Peyer's patch (tissue), 4 donors: ENCODE results near the gene CTNNA2. TPM values are rescaled to one million over a fixed set of nuclear protein-coding genes. Genes with fewer than 3 reads are reported as not detected.
"Not testable (repeated sequence)": the region's sequence is repeated elsewhere in the genome, so short reads cannot be mapped to it uniquely, and the experiment has no call there.

Source experiments
- DNase-seq, 3 donors: peaks; one replicate each; pipeline ENCODE4 v3.0.0-alpha.2; 2017 to 2019
- H3K27ac ChIP-seq, 4 donors: fragments of 200-600 bp; sonication (generic); one replicate each; pipeline ENCODE4 v1.5.1; 2016 to 2019
- H3K27me3 ChIP-seq, 2 donors: fragments of 200-600 bp; sonication (generic); one replicate each; pipeline ENCODE4 v1.5.1; 2019
- H3K36me3 ChIP-seq, 3 donors: fragments of 200-600 bp; sonication (generic); one replicate each; pipeline ENCODE4 v1.5.1; 2016 to 2019
- H3K4me1 ChIP-seq, 4 donors: fragments of 200-600 bp; sonication (generic); one replicate each; pipeline ENCODE4 v1.5.1; 2016 to 2019
- H3K4me3 ChIP-seq, 4 donors: fragments of 200-600 bp; sonication (generic); 1 replicate in 3 of 4; 2 replicates in 1 of 4; pipeline ENCODE4 v1.5.1; 2016 to 2019; ENCODE audit warnings: mild to moderate bottlenecking in 1 of 4
- H3K9me3 ChIP-seq, 4 donors: fragments of 200-600 bp; sonication (generic); one replicate each; pipeline ENCODE4 v1.5.1; 2016 to 2019; ENCODE audit warnings: mild to moderate bottlenecking in 1 of 4
- POLR2A ChIP-seq, 2 donors: fragments of 450-650 bp; IDR thresholded peaks; one replicate each; pipeline ENCODE4 v1.5.1; 2017; ENCODE audit warnings: antibody characterized with exemption in 2 of 2, mild to moderate bottlenecking in 2 of 2, moderate library complexity in 2 of 2
- total RNA-seq, 4 donors: library from RNA; depleted of rRNA; stranded (reverse); fragments of >200 nt; gene quantifications; one replicate each; pipeline ENCODE4 v1.1.0, GENCODE V29; 2016
- TF ChIP-seq, protein P1 (sequence below), 6 experiments: fragments of 450-650 bp in 4 of 6; fragments of 200-600 bp in 2 of 6; sonication (generic) in 1 of 6; IDR thresholded peaks; one replicate each; pipeline ENCODE4 v1.5.1; 2017 to 2019; ENCODE audit warnings: antibody characterized with exemption in 6 of 6, mild to moderate bottlenecking in 3 of 6, moderate library complexity in 1 of 6

The CTNNA2 gene
- total RNA-seq, 4 donors from 2014 or later, result 0.67 to 5.3 (median 0.88) TPM; not detected in 1

DNA sequence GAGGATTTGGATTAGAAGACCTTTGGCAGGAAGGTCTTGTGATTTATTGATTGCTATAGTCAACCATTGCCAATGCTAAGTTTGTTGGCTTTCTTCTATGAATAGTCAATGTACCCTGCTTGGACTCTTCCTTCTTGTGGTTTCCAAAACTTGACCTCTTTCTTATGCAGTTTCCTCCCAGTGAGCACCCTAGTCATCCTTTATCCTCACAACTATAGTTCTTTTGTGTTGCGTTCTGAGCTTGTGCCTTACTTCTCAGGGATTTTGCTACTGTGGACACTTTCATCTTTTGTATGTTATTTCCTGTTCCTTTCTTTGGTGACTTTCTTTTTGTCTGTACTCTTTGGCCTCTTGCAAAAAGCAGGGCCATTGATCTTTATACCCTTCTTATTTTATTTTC is 623.5 kb downstream of the CTNNA2 start:
- Histone ChIP-seq H3K4me1 (peaks cover 0 to 6% (median 3%) of the 10 kb centered on the region in 4 donors), H3K4me3 (no peak overlapping the region), H3K27ac (no peak overlapping the region), H3K9me3 (no peaks in the 10 kb centered on the region), H3K36me3 (no peaks in the 10 kb centered on the region), H3K27me3 (no peaks in the 10 kb centered on the region)
- TF ChIP-seq, protein P1, sequence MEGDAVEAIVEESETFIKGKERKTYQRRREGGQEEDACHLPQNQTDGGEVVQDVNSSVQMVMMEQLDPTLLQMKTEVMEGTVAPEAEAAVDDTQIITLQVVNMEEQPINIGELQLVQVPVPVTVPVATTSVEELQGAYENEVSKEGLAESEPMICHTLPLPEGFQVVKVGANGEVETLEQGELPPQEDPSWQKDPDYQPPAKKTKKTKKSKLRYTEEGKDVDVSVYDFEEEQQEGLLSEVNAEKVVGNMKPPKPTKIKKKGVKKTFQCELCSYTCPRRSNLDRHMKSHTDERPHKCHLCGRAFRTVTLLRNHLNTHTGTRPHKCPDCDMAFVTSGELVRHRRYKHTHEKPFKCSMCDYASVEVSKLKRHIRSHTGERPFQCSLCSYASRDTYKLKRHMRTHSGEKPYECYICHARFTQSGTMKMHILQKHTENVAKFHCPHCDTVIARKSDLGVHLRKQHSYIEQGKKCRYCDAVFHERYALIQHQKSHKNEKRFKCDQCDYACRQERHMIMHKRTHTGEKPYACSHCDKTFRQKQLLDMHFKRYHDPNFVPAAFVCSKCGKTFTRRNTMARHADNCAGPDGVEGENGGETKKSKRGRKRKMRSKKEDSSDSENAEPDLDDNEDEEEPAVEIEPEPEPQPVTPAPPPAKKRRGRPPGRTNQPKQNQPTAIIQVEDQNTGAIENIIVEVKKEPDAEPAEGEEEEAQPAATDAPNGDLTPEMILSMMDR (IDR thresholded peaks at IDR 0.05), result no peak
- no peak for TF ChIP-seq POLR2A (IDR thresholded peaks at IDR 0.05)
- no peak for DNase-seq

DNA sequence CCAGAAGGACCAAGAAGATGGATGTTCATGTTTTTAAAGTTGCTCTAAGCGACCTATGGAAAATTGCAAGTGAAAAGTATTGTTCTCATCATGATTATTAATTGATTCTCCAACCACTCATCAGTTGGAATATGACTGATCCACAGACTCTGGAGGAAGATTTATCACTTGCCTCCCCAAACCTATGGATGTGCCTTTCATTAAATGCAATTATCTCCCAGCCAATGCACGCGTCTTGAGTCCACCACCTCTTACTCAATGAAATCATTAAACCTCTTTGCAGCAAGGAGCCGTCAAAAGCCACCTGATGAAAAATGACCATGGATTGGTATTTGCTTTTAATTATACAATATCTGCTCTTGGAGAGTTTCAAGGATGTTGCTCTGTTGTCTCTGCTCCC is 626.1 kb downstream of the CTNNA2 start:
- Histone ChIP-seq H3K9me3 (no peaks in the 10 kb centered on the region), H3K4me1 (peaks cover 0 to 4% (median 0%) of the 10 kb centered on the region in 4 donors), H3K36me3 (no peaks in the 10 kb centered on the region), H3K27ac (no peak overlapping the region), H3K4me3 (no peak overlapping the region), H3K27me3 (no peaks in the 10 kb centered on the region)
- DNase-seq, result no peak
- TF ChIP-seq, protein P1 (IDR thresholded peaks at IDR 0.05), result no peak
- no peak for TF ChIP-seq POLR2A (IDR thresholded peaks at IDR 0.05)

DNA sequence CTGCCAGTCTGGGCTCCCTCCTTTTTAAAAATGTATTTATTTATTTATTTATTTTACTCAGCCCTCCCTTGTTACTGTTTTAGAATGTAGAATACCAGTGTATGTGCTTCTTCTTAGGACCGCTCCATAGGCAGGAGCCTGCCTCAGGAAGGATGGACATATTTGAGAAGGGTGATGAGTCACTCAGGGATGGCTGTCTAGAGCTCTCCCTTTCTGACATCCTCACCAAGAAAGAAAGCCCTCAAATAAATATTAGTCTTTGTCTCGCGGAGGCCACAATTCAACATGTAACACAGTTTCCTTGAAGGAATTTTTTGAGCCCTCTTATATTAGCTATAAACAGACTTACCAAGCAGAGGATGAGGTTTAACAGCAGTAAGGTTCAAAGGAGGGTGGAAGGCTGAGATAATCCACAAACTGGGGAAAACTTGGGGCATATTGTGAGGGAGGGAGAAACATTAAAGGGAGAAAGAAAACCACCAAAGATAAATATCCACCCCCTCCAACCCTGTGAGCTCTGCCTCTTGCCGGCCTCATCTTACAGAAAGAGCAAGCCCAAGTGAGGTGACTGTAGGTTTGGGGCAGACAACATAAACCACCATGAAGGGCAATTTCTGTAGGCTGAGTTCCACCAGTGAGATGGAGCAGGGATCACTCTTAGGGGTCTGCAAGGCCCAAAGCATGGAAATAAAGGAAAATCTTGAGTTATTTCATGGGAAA is 628.3 kb downstream of the CTNNA2 start:
- no peak for TF ChIP-seq POLR2A (IDR thresholded peaks at IDR 0.05)
- TF ChIP-seq, protein P1 (IDR thresholded peaks at IDR 0.05), result no peak
- no peaks in the 10 kb centered on the region for H3K9me3 ChIP-seq
- DNase-seq, result no peak
- H3K27me3 ChIP-seq, result no peaks in the 10 kb centered on the region
- peaks cover 0 to 5% (median 2%) of the 10 kb centered on the region in 4 donors for H3K4me1 ChIP-seq
- H3K4me3 ChIP-seq, result no peak overlapping the region
- H3K36me3 ChIP-seq, result no peaks in the 10 kb centered on the region
- H3K27ac ChIP-seq, result no peak overlapping the region

DNA sequence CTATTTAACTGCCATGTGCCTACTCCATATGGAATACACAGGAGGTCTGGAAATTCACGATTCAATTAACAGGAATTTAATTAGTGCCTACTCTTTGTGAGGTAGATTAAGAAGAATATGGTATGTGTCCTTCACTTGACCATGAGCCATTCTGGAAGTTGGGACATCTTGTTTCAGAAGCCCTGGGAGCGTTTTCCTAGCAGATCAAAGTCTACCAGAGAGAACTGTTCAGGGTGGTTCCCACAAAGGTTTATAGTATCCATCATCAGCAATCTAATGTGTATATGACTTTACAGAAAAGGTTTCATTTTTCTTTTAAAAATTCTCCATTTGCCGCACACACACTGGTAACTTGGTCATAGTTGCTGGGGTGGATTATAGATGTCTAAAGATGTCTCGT is 632.6 kb downstream of the CTNNA2 start:
- Histone ChIP-seq H3K4me1 (peaks cover 0 to 5% (median 0%) of the 10 kb centered on the region in 4 donors), H3K9me3 (no peaks in the 10 kb centered on the region), H3K4me3 (no peak overlapping the region), H3K27me3 (no peaks in the 10 kb centered on the region), H3K27ac (no peak overlapping the region), H3K36me3 (no peaks in the 10 kb centered on the region)
- DNase-seq, result no peak
- TF ChIP-seq POLR2A (IDR thresholded peaks at IDR 0.05), result no peak
- TF ChIP-seq, protein P1 (IDR thresholded peaks at IDR 0.05), result no peak

DNA sequence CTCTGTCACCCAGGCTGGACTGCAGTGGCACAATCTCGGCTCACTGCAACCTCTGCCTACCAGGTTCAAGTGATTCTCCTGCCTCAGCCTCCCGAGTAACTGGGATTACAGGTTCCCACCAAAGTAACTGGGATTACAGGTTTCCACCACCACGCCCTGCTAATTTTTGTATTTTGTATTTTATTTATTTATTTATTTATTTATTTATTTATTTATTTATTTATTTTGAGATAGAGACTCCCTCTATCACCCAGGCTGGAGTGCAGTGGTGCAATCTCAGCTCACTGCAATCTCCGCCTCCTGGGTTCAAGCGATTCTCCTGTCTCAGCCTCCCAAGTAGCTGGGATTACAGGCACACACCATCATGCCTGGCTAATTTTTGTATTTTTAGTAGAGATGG is 633.9 kb downstream of the CTNNA2 start:
- H3K4me1 ChIP-seq, DNase-seq, H3K36me3 ChIP-seq: not testable (repeated sequence)

DNA sequence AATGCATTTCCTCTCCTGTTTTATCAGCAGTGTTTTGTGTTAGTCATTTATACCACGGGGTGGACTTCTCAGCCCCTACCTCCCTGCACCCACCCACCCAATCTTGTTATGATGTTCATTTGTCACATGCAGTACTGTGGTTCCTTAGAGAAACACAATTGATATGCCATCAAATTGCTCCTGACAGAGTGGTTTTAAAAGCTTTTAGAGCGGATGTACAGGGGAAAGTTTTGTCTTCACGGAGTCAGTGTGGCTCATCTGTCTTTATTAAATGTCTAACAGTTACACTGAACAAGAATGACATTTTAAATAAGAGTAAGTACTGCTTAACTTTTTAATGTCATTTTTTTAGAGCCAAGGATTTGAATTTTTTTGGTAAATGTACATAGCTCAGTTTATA is 634.8 kb downstream of the CTNNA2 start:
- TF ChIP-seq, protein P1 (IDR thresholded peaks at IDR 0.05), result no peak
- no peak for TF ChIP-seq POLR2A (IDR thresholded peaks at IDR 0.05)
- Histone ChIP-seq H3K4me3 (no peak overlapping the region), H3K9me3 (no peaks in the 10 kb centered on the region), H3K4me1 (peaks cover 0 to 5% (median 0%) of the 10 kb centered on the region in 4 donors), H3K36me3 (no peaks in the 10 kb centered on the region), H3K27me3 (no peaks in the 10 kb centered on the region), H3K27ac (no peak overlapping the region)
- no peak for DNase-seq

More for the DNA sequence above, 633.9 kb downstream of the CTNNA2 start:
- H3K27ac ChIP-seq, H3K4me3 ChIP-seq, H3K27me3 ChIP-seq, H3K9me3 ChIP-seq: not testable (repeated sequence)
